Activated CD8-positive, alpha-beta T cell treated with anti-CD3 and anti-CD28 coated beads for 36 hours (primary cell): ENCODE results near the gene HSD17B3. TPM values are rescaled to one million over a fixed set of nuclear protein-coding genes. Genes with fewer than 3 reads are reported as not detected.

Source experiments
- ATAC-seq: fragments of 200-7000 bp; cut with Tn5 transposase; one replicate; pipeline ENCODE4 v1.10.0; 2021; ENCODE audit warnings: mild to moderate bottlenecking, moderate library complexity
- CTCF ChIA-PET: fragments of 350-600 bp; sonication (Branson Sonifier 250); formaldehyde crosslinking; loops from one replicate; lab custom pipeline; 2021; ENCODE audit warnings: antibody characterized with exemption; lab: Charles Lee
- POLR2A ChIA-PET: fragments of 350-600 bp; sonication (Branson Sonifier 250); formaldehyde crosslinking; loops from one replicate; lab custom pipeline; 2021; ENCODE audit warnings: antibody characterized with exemption; lab: Charles Lee
- DNase-seq: peaks from one replicate; pipeline ENCODE4 v3.0.0-alpha.2; 2020
- H3K27ac Mint-ChIP-seq: one replicate; pipeline ENCODE4 v1.8.0; 2021; ENCODE audit warnings: mild to moderate bottlenecking, mixed read lengths
- H3K27me3 Mint-ChIP-seq: one replicate; pipeline ENCODE4 v1.8.0; 2021; ENCODE audit warnings: mixed read lengths
- H3K36me3 Mint-ChIP-seq: one replicate; pipeline ENCODE4 v1.8.0; 2021; ENCODE audit warnings: low read depth, mixed read lengths
- H3K4me1 Mint-ChIP-seq: one replicate; pipeline ENCODE4 v1.8.0; 2021; ENCODE audit warnings: low read depth, mixed read lengths
- H3K4me3 Mint-ChIP-seq: one replicate; pipeline ENCODE4 v1.8.0; 2021; ENCODE audit warnings: mild to moderate bottlenecking, moderate library complexity, mixed read lengths
- H3K9me3 Mint-ChIP-seq: one replicate; pipeline ENCODE4 v1.8.0; 2021; ENCODE audit warnings: mixed read lengths
- CTCF ChIP-seq: fragments of 200-600 bp; IDR thresholded peaks from one replicate; pipeline ENCODE4 v1.8.0; 2022; ENCODE audit warnings: antibody characterized with exemption, mild to moderate bottlenecking
- intact Hi-C: fragments of 100-400 bp; cut with micrococcal nuclease; formaldehyde crosslinking; loops from one replicate; pipeline ENCODE4 v1.10.0; 2022
- total RNA-seq, 2 experiments: library from RNA; stranded (reverse); gene quantifications; one replicate each; pipeline ENCODE4 v1.2.3, GENCODE V29; 2021

Gene HSD17B3
- total RNA-seq, 2 experiments from 2014 or later: not detected

GRCh38 chr9:96232539-96233241 lies 69.3 kb downstream of the HSD17B3 start:
- ChIA-PET POLR2A (interaction anchor here (0.9 kb wide), 1 partner anchor 90 kb away, joined by 3 read pairs; no protein-coding TSS in a partner anchor), CTCF (interaction anchor here (0.6 to 4.3 kb wide), 26 partner anchors 8 to 966 kb away, joined by 3 to 45 read pairs (median 4); no protein-coding TSS in a partner anchor)
- H3K36me3 Mint-ChIP-seq: peaks cover 6% of the 10 kb centered on the region
- peak; percentile 84 for ATAC-seq
- peaks cover 8% of the 10 kb centered on the region for H3K9me3 Mint-ChIP-seq
- H3K27me3 Mint-ChIP-seq: peaks cover 43% of the 10 kb centered on the region
- H3K4me3 Mint-ChIP-seq: no peak overlapping the region
- H3K27ac Mint-ChIP-seq: no peak overlapping the region
- no peaks in the 10 kb centered on the region for H3K4me1 Mint-ChIP-seq
- peak; percentile 90 for TF ChIP-seq CTCF
- intact Hi-C loops: loop anchor here (5.0 kb wide), 1 partner anchor 85 kb away; no protein-coding TSS in a partner anchor
- peak; percentile 56 for DNase-seq

- Mint-ChIP-seq H3K4me3 (no peak overlapping the region), H3K27me3 (peaks cover 41% of the 10 kb centered on the region), H3K36me3 (peaks cover 6% of the 10 kb centered on the region), H3K4me1 (no peaks in the 10 kb centered on the region), H3K27ac (no peak overlapping the region), H3K9me3 (peaks cover 8% of the 10 kb centered on the region)
- no peak for DNase-seq
- ChIA-PET POLR2A (no interaction called here), CTCF (interaction anchor here (0.6 to 4.3 kb wide), 25 partner anchors 8 to 674 kb away, joined by 3 to 45 read pairs (median 4); no protein-coding TSS in a partner anchor)
- intact Hi-C loops: loop anchor here (5.0 kb wide), 1 partner anchor 85 kb away; no protein-coding TSS in a partner anchor
- TF ChIP-seq CTCF: no peak
- ATAC-seq: no peak
These were observed 69.8 kb downstream of the HSD17B3 start for GRCh38 chr9:96232164-96232538.

GRCh38 chr9:96230002-96230401 lies 72.0 kb downstream of the HSD17B3 start:
- DNase-seq: no peak
- ChIA-PET CTCF (interaction anchor here (1.7 kb wide), 1 partner anchor 9 kb away, joined by 3 read pairs; no protein-coding TSS in a partner anchor), POLR2A (interaction anchor here (0.7 kb wide), 1 partner anchor 86 kb away, joined by 3 read pairs; no protein-coding TSS in a partner anchor)
- Mint-ChIP-seq H3K36me3 (peaks cover 6% of the 10 kb centered on the region), H3K9me3 (peaks cover 8% of the 10 kb centered on the region), H3K4me1 (no peaks in the 10 kb centered on the region), H3K27me3 (peaks cover 40% of the 10 kb centered on the region), H3K4me3 (no peak overlapping the region), H3K27ac (no peak overlapping the region)
- intact Hi-C loops: loop anchor here (5.0 kb wide), 1 partner anchor 87 kb away; no protein-coding TSS in a partner anchor
- no peak for ATAC-seq
- no peak for TF ChIP-seq CTCF

- CTCF ChIA-PET: interaction anchor here (0.7 to 4.1 kb wide), 3 partner anchors 10 to 106 kb away, joined by 3 to 13 read pairs (median 3); no protein-coding TSS in a partner anchor
- ATAC-seq: no peak
- H3K4me1 Mint-ChIP-seq: peaks cover 8% of the 10 kb centered on the region
- H3K36me3 Mint-ChIP-seq: no peaks in the 10 kb centered on the region
- H3K9me3 Mint-ChIP-seq: peaks cover 9% of the 10 kb centered on the region
- peaks cover 51% of the 10 kb centered on the region for H3K27me3 Mint-ChIP-seq
- TF ChIP-seq CTCF: peak; percentile 64
- no peak overlapping the region for H3K27ac Mint-ChIP-seq
- intact Hi-C loops: no loop called here
- no peak overlapping the region for H3K4me3 Mint-ChIP-seq
- DNase-seq: no peak
- POLR2A ChIA-PET: no interaction called here
These were observed 79.8 kb downstream of the HSD17B3 start for GRCh38 chr9:96222132-96222531.

GRCh38 chr9:96219900-96220257 lies 82.1 kb downstream of the HSD17B3 start:
- H3K9me3 Mint-ChIP-seq: peaks cover 9% of the 10 kb centered on the region
- H3K4me3 Mint-ChIP-seq: no peak overlapping the region
- DNase-seq (no peak), ATAC-seq (no peak)
- H3K36me3 Mint-ChIP-seq: no peaks in the 10 kb centered on the region
- intact Hi-C loops: no loop called here
- H3K4me1 Mint-ChIP-seq: peaks cover 8% of the 10 kb centered on the region
- POLR2A ChIA-PET: no interaction called here
- CTCF ChIA-PET: interaction anchor here (1.6 to 4.1 kb wide), 3 partner anchors 13 to 98 kb away, joined by 5 to 13 read pairs (median 8); no protein-coding TSS in a partner anchor
- peaks cover 60% of the 10 kb centered on the region for H3K27me3 Mint-ChIP-seq
- no peak overlapping the region for H3K27ac Mint-ChIP-seq
- TF ChIP-seq CTCF: no peak
